Measurements from ENCODE around the gene MYCL.
A peak's percentile ranks its signal among the peaks of the same experiment; 100 is the strongest.

Gene MYCL

DNA sequence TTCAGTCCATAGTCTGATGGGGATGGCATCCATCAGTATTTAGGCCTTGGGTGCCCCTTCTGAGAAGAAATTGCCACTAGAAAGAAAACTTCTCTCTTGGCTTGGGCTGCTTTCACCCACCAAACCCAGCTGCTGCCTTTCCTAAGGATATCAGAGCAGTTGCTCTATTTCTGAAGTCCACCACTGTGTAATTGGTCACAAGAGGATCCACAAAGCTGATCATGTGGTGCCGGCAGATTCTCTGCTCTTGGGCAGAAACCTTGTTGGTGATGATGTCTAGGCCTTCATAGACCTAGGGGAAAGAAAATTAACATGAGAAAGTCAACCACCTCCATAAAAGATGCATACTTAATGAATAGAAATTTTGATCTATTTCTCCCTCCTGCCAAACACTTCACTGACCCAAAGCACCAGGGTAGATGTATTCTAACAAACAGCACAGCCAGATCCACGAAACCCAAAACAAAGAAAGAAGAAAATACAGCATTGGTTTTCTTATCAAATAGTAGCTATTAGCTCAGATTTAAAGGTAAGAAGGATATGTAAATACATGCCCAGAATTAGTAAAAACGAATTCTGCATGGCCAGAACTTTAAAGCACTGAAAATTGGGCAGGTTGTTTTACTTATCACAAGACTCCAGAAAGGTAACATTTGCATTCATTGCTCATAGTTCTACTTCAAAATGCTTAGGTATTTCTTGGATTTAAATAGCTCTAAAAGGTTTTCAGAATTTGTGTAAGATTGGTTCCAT is 44.4 kb downstream of the MYCL start:
- Mint-ChIP-seq H3K4me3 (no peak overlapping the region), H3K27me3 (no peaks in the 10 kb centered on the region), H3K4me1 (ENCODE audit: low read depth) (peaks cover 12% of the 10 kb centered on the region), H3K9me3 (ENCODE audit: low read depth) (no peaks in the 10 kb centered on the region), H3K27ac (no peak overlapping the region), H3K36me3 (peaks cover 15% of the 10 kb centered on the region)

DNA sequence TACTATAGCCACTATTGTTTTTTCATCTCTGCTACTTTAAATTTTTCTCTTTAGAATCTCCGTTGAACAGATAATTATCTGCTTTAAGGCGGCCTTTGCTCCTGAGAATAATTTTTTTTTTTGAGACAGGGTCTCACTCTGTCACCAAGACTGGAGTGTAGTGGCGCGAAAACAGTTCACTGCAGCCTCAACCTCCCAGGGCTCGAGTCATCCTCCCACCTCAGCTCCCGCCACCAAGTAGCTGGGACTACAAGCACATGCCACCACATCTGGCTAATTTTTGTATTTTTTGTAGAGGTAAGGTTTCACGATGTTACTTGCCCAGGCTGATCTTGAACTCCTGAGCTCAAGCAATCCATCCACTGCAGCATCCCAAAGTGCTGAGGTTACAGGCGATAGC is 47.0 kb downstream of the MYCL start:
- H3K9me3 Mint-ChIP-seq (ENCODE audit: low read depth) = no peaks in the 10 kb centered on the region
- no peak overlapping the region for H3K4me3 Mint-ChIP-seq
- H3K4me1 Mint-ChIP-seq (ENCODE audit: low read depth) = peaks cover 12% of the 10 kb centered on the region
- peak overlapping the region; percentile 41 for H3K27ac Mint-ChIP-seq
- H3K27me3 Mint-ChIP-seq = no peaks in the 10 kb centered on the region
- H3K36me3 Mint-ChIP-seq = peaks cover 11% of the 10 kb centered on the region

DNA sequence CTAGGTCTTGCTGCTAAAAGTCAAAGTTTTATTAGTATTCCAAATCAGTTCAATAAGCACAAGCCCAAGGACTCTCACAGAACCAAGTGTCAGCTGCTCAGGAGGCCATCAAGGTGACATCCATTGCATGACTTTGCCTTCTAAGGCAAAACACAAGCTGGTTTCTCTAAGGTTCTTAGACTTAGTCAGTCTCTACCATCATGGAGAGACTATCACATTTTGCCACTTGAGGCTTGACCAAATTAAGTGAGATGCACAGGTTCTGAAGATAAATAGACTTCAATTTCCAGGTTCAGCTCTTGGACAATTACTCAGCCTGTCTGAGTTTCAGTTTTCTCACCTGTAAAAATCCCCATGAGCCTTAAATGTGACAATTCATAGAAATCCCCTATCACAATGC is 47.4 kb downstream of the MYCL start:
- H3K27ac Mint-ChIP-seq = peak overlapping the region; percentile 41
- peaks cover 12% of the 10 kb centered on the region for H3K4me1 Mint-ChIP-seq (ENCODE audit: low read depth)
- no peaks in the 10 kb centered on the region for H3K27me3 Mint-ChIP-seq
- no peaks in the 10 kb centered on the region for H3K9me3 Mint-ChIP-seq (ENCODE audit: low read depth)
- peaks cover 12% of the 10 kb centered on the region for H3K36me3 Mint-ChIP-seq
- no peak overlapping the region for H3K4me3 Mint-ChIP-seq

- Mint-ChIP-seq H3K27ac (no peak overlapping the region), H3K4me3 (no peak overlapping the region), H3K27me3 (no peaks in the 10 kb centered on the region), H3K36me3 (peaks cover 13% of the 10 kb centered on the region), H3K9me3 (ENCODE audit: low read depth) (no peaks in the 10 kb centered on the region), H3K4me1 (ENCODE audit: low read depth) (peaks cover 12% of the 10 kb centered on the region)
These were observed 48.8 kb downstream of the MYCL start for GRCh38 chr1:39852876-39853275.

DNA sequence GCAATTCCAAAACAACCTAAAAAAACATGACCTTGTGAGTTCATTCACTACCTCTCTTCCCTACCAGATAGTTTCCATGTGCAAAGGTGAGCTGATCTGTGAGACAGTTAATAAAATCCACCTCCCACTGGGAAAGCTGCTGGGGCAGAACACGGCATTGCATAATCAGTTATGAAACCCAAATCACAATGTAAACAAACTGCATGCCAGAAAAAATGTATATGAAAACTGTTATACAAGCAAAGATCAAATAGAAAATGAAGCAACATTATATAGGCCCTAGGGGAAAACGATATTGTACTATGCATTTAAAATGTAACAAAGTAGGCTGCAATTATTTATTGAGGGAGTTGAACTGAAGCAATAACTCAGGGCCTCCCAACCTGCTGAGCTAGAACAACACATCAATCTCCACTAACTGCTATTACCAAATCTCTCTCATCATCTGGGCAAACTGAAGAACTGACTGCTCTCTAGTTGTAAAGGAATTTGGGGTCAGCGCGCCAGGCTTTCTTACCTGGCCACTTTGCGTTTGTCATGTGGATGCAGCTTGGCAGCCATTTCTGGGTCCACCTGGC is 49.4 kb downstream of the MYCL start:
- no peak overlapping the region for H3K27ac Mint-ChIP-seq
- no peaks in the 10 kb centered on the region for H3K27me3 Mint-ChIP-seq
- H3K36me3 Mint-ChIP-seq = peaks cover 12% of the 10 kb centered on the region
- H3K4me1 Mint-ChIP-seq (ENCODE audit: low read depth) = peaks cover 12% of the 10 kb centered on the region
- H3K9me3 Mint-ChIP-seq (ENCODE audit: low read depth) = no peaks in the 10 kb centered on the region
- H3K4me3 Mint-ChIP-seq = no peak overlapping the region

DNA sequence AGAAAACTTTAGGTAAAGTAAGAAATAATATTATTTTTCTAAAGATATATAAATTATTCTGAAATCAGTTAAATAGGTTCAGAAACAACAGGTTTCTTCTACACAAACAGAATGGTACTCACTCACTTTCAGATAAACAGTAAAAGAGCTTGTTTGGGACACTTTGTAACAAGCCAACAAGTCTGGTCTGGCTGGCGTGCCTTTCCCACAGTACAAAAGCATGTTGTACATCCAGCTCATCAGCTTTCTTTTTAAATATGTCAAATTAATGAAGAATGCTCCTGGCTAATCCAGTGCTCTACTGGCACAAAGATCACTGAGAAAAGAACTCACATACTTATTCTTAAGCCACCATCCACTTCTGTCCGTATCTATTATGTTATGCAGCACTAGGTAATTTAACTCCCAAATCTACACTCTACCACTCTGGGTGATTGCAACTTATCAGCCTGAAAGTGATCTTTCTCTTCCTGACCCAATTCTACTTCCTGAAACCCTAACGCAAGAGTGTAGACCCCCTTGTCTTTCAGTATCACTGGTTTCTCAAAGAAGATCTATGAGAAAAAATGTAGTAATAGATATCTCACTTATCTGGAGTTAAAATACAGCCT is 51.0 kb downstream of the MYCL start:
- H3K4me1 Mint-ChIP-seq (ENCODE audit: low read depth) = peaks cover 22% of the 10 kb centered on the region
- peaks cover 11% of the 10 kb centered on the region for H3K36me3 Mint-ChIP-seq
- no peaks in the 10 kb centered on the region for H3K27me3 Mint-ChIP-seq
- H3K9me3 Mint-ChIP-seq (ENCODE audit: low read depth) = no peaks in the 10 kb centered on the region
- H3K4me3 Mint-ChIP-seq = no peak overlapping the region
- H3K27ac Mint-ChIP-seq = no peak overlapping the region

DNA sequence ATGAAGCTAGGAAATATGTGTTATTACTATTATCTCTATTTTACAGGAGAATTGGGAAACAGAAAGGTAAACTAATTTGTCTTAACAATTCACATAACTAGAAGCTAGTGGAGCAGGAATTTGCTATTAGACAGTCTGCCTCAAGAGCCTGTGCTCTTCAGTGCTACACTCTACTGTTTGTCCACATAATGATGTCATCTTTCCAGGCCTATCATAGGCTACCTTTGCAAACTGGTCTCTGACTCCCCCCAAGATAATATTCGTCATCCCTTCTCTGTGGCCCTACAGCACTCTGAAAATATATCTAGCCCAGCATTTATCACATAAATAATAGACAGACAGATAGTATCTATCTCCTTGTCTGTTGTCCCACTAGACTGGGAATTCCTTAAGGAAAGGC is 52.5 kb downstream of the MYCL start:
- Mint-ChIP-seq H3K27me3 (no peaks in the 10 kb centered on the region), H3K4me3 (no peak overlapping the region), H3K4me1 (ENCODE audit: low read depth) (peaks cover 32% of the 10 kb centered on the region)

DNA sequence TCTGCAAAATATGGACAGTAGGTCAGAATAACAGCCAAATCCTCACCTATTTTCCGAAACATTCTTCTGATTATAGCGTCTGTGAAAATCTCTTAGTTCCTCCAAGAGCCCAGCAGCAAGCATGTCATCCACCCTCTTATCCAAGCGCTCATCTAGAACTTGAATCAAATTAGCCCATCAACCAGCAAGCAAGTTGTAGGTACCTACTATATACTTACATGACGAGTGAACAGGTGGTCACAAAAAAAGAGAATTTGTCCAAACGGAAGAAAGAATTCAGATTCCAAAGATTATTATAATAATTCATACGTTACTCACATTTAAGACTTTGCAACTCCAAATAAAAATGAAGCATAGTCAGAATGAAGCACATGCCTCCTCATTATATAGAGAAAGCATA is 53.8 kb downstream of the MYCL start:
- no peaks in the 10 kb centered on the region for H3K27me3 Mint-ChIP-seq
- no peak overlapping the region for H3K4me3 Mint-ChIP-seq
- no peak overlapping the region for H3K27ac Mint-ChIP-seq
- H3K4me1 Mint-ChIP-seq (ENCODE audit: low read depth) = peaks cover 42% of the 10 kb centered on the region
- H3K9me3 Mint-ChIP-seq (ENCODE audit: low read depth) = no peaks in the 10 kb centered on the region
- peaks cover 10% of the 10 kb centered on the region for H3K36me3 Mint-ChIP-seq

More for the DNA sequence above, 52.5 kb downstream of the MYCL start:
- H3K36me3 Mint-ChIP-seq = peaks cover 7% of the 10 kb centered on the region
- peak overlapping the region; percentile 28 for H3K27ac Mint-ChIP-seq
- H3K9me3 Mint-ChIP-seq (ENCODE audit: low read depth) = no peaks in the 10 kb centered on the region

DNA sequence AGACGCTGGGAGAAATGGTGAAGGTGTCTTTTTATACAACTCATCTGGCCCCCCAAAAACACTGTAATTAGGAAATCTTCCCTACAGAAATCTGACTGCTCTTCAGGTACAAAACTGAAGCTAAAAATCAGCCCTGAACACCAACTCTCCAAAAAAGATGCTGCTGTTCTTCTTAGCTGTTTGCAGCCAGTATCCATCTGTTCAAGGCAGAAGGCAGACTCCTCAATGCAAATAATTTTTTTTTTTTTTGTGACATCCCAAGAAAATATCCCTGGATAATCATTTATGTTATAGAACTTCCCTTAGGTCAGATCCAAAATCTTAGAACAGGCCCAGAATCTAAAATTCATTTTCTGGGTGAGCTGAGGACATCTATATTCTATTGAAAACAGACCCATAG is 54.9 kb downstream of the MYCL start:
- peaks cover 10% of the 10 kb centered on the region for H3K36me3 Mint-ChIP-seq

DNA sequence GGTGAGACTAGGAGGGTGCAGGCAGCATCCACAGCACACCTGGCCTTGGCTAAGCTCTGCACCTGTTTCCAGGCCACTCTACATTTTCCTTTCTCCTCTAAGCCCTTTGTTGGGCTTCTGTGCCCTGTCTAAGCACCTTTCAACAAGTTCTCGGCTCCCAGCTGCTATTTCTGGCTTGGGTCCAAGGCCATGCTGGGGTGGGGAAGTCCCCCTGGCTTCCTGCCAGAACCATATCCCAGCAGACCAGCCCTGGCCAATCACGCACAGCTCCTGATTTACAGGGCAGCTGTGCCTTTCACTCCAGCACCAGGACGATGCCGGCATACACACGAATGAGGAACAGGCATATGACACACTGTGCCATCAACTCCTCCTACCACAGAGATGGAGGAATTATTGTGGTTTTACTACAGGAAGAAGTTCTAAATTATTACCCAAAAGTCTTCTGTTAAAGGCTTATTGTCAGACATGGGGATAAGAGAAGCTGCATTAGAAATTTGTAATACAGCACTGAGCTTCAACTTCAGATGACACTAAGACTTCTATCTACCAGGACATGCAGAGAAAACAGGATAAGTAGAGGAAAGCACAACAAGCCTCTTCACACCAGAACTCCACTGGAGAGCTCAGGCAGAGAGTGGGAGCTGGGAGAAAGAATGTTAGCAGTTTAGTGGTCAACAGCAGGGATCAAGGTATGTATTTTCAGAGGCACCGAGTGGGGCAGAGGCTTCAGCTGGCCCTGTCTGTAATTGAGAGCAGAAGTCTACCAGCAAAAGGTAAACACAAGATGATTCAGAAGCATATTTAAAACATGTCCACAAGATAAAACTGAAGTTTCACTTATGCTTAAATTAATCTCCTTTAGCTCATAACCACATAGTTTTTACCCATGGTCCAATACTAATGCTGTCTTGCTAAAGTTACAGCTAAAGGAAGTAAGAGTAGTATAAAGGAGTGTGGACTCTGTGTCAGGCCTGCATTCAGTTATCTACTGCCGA is 55.8 kb downstream of the MYCL start:
- H3K9me3 Mint-ChIP-seq (ENCODE audit: low read depth) = no peaks in the 10 kb centered on the region
- peak overlapping the region; percentile 51 for H3K4me3 Mint-ChIP-seq
- peak overlapping the region; percentile 86 for H3K27ac Mint-ChIP-seq
- H3K36me3 Mint-ChIP-seq = peaks cover 14% of the 10 kb centered on the region
- peaks cover 58% of the 10 kb centered on the region for H3K4me1 Mint-ChIP-seq (ENCODE audit: low read depth)
- no peaks in the 10 kb centered on the region for H3K27me3 Mint-ChIP-seq

More for the DNA sequence above, 54.9 kb downstream of the MYCL start:
- Mint-ChIP-seq H3K4me3 (no peak overlapping the region), H3K4me1 (ENCODE audit: low read depth) (peaks cover 54% of the 10 kb centered on the region), H3K27ac (peak overlapping the region; percentile 86), H3K9me3 (ENCODE audit: low read depth) (no peaks in the 10 kb centered on the region), H3K27me3 (no peaks in the 10 kb centered on the region)
